Thymus (tissue), 14 donors: ENCODE data around the gene RETN. TPM values are rescaled to one million over a fixed set of nuclear protein-coding genes. Genes with fewer than 3 reads are reported as not detected.

Source experiments
- DNase-seq, 9 donors: peaks; one replicate each; pipeline ENCODE4 v3.0.0-alpha.2; 2013; ENCODE audit warnings: low spot score in 9 of 9, low read depth in 6 of 9, missing footprints in 1 of 9
- H3K27ac ChIP-seq, 2 donors: one replicate each; pipeline ENCODE4 v1.5.1; 2013; ENCODE audit warnings: control low read depth in 1 of 2, low read depth in 1 of 2, low read length in 1 of 2, mild to moderate bottlenecking in 1 of 2, moderate library complexity in 1 of 2
- H3K27me3 ChIP-seq, 2 donors: one replicate each; pipeline ENCODE4 v1.5.1; 2013; ENCODE audit warnings: low read length in 1 of 2; ENCODE audit not compliant: control insufficient read depth in 2 of 2, insufficient read depth in 1 of 2
- H3K36me3 ChIP-seq, 2 donors: one replicate each; pipeline ENCODE4 v1.5.1; 2013; ENCODE audit warnings: low read length in 1 of 2, mild to moderate bottlenecking in 1 of 2, moderate library complexity in 1 of 2; ENCODE audit not compliant: control insufficient read depth in 2 of 2, insufficient read depth in 2 of 2
- H3K4me1 ChIP-seq, 2 donors: one replicate each; pipeline ENCODE4 v1.5.1; 2013; ENCODE audit warnings: low read length in 2 of 2; ENCODE audit not compliant: control insufficient read depth in 2 of 2, insufficient read depth in 2 of 2
- H3K4me3 ChIP-seq, 2 donors: one replicate each; pipeline ENCODE4 v1.5.1; 2013; ENCODE audit warnings: low read length in 2 of 2, control low read depth in 1 of 2, mild to moderate bottlenecking in 1 of 2
- H3K9me3 ChIP-seq, 2 donors: one replicate each; pipeline ENCODE4 v1.5.1; 2013; ENCODE audit warnings: low read length in 1 of 2, mild to moderate bottlenecking in 1 of 2; ENCODE audit not compliant: control insufficient read depth in 2 of 2, insufficient read depth in 1 of 2
- WGBS: extraction: QIAGEN DNeasy Blood & Tissue Kit; methylation state at CpG from one replicate; pipeline ENCODE4 v1.1.7; 2013; 5-methylcytosine and 5-hydroxymethylcytosine counted together
- long read RNA-seq, 10 donors: transcript quantifications; one replicate each; lab custom pipeline, GENCODE V29; 2026
- polyA plus RNA-seq: library from polyadenylated mRNA; stranded (reverse); fragments of 200-250 nt; gene quantifications from one replicate; pipeline ENCODE4 v1.2.3, GENCODE V29; 2013
- total RNA-seq: library from RNA; stranded (reverse); fragments of 120-200 nt; gene quantifications from one replicate; pipeline ENCODE4 v1.2.4, GENCODE V29; 2013
- donor health status: healthy.

The RETN gene
- total RNA-seq (9.5 TPM), polyA plus RNA-seq (33.1 TPM)
- long read RNA-seq, donor 1 = 0 reads
- long read RNA-seq, donor 2, partial matches to known transcripts = 0 of 1 reads
- long read RNA-seq, donor 2, other reads (novel, unspliced or antisense) = 0 of 1 reads
- long read RNA-seq, donor 3, transcript RETN-201 (4 exons, 520 nt) = major isoform, 6 of 6 reads
- long read RNA-seq, donor 3, partial matches to known transcripts = 0 of 6 reads
- long read RNA-seq, donor 3, other reads (novel, unspliced or antisense) = 0 of 6 reads
- long read RNA-seq, donor 4, partial matches to known transcripts = 0 of 4 reads
- long read RNA-seq, donor 4, other reads (novel, unspliced or antisense) = 0 of 4 reads
- long read RNA-seq, donor 5, transcript RETN-201 (4 exons, 520 nt) = major isoform, 17 of 17 reads
- long read RNA-seq, donor 5, partial matches to known transcripts = 0 of 17 reads
- long read RNA-seq, donor 5, other reads (novel, unspliced or antisense) = 0 of 17 reads
- long read RNA-seq, donor 6, partial matches to known transcripts = 0 of 4 reads
- long read RNA-seq, donor 6, other reads (novel, unspliced or antisense) = 0 of 4 reads
- long read RNA-seq, donor 7, transcript RETN-201 (4 exons, 520 nt) = major isoform, 5 of 5 reads
- long read RNA-seq, donor 7, partial matches to known transcripts = 0 of 5 reads
- long read RNA-seq, donor 7, other reads (novel, unspliced or antisense) = 0 of 5 reads
- long read RNA-seq, donor 8, partial matches to known transcripts = 0 of 4 reads
- long read RNA-seq, donor 8, other reads (novel, unspliced or antisense) = 0 of 4 reads
- long read RNA-seq, donor 9, partial matches to known transcripts = 0 of 3 reads
- long read RNA-seq, donor 9, other reads (novel, unspliced or antisense) = 0 of 3 reads
- long read RNA-seq, donor 10, partial matches to known transcripts = 0 of 1 reads
- long read RNA-seq, donor 10, other reads (novel, unspliced or antisense) = 0 of 1 reads

GRCh38 chr19:7668842-7669241 is at the start of gene RETN:
TSS of gene RETN (plus strand) at chr19:7669049. CDS start at chr19:7669327, 278 bp downstream.
- 47% methylated on average over 9 of the region's 9 CpGs for WGBS
- H3K27me3 ChIP-seq = peaks cover 5 to 32% of the 10 kb centered on the region in 2 donors
- peaks cover 14 to 28% of the 10 kb centered on the region in 2 donors for H3K4me1 ChIP-seq
- H3K4me3 ChIP-seq = peak within 1 kb of the TSS; percentile 44 to 49
- H3K36me3 ChIP-seq = no peaks in the 10 kb centered on the region
- peak within 1 kb of the TSS in 1 of 2 donors; percentile 26 for H3K27ac ChIP-seq
- peaks cover 0 to 9% of the 10 kb centered on the region in 2 donors for H3K9me3 ChIP-seq
- DNase-seq = peak in 1 of 9 donors; percentile 54

DNA sequence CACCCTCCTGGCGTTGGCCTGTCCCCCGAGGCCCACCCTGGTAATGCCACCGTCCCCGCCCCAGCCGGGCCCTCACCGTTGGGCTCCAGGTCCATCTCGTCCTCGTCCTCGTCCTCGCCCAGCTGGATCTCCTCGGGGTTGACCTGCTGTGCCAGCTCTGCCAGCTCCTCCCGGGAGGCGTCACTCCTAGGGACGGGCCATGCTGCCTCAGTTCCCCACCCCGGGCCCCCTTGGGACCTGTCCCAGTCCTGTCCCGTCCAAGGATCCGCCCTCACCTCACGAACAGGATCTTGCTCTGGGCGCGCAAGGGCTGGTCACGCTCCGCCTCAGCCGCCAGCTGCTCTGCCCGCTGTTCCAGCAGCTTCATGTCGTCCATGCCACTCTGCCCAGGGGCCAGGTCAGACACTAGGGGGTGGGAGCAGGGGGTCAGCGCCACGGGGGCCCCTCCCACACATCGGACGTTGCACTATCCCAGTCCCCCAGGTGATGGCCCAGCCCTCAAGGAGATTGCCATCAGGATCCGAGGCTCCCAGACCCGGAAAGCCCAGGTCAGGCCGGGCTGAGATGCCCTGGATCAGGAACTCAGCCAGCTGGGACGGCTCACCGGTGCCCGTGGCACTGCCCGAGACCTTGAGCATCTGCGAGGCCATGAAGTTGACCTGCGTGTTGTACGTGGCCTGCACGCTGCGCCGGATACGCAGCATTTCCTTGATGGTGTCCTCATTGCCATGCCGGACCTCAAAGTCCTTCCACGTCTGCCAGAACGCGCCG is 49.0 kb upstream of the RETN start:
- DNase-seq = no peak
- no peaks in the 10 kb centered on the region for H3K4me1 ChIP-seq
- H3K27ac ChIP-seq = no peak overlapping the region
- H3K27me3 ChIP-seq = no peaks in the 10 kb centered on the region
- H3K9me3 ChIP-seq = peaks cover 0 to 3% of the 10 kb centered on the region in 2 donors
- WGBS = 98% methylated on average over 48 of the region's 48 CpGs
- H3K4me3 ChIP-seq = no peak overlapping the region
- H3K36me3 ChIP-seq = peaks cover 58 to 76% of the 10 kb centered on the region in 2 donors

DNA sequence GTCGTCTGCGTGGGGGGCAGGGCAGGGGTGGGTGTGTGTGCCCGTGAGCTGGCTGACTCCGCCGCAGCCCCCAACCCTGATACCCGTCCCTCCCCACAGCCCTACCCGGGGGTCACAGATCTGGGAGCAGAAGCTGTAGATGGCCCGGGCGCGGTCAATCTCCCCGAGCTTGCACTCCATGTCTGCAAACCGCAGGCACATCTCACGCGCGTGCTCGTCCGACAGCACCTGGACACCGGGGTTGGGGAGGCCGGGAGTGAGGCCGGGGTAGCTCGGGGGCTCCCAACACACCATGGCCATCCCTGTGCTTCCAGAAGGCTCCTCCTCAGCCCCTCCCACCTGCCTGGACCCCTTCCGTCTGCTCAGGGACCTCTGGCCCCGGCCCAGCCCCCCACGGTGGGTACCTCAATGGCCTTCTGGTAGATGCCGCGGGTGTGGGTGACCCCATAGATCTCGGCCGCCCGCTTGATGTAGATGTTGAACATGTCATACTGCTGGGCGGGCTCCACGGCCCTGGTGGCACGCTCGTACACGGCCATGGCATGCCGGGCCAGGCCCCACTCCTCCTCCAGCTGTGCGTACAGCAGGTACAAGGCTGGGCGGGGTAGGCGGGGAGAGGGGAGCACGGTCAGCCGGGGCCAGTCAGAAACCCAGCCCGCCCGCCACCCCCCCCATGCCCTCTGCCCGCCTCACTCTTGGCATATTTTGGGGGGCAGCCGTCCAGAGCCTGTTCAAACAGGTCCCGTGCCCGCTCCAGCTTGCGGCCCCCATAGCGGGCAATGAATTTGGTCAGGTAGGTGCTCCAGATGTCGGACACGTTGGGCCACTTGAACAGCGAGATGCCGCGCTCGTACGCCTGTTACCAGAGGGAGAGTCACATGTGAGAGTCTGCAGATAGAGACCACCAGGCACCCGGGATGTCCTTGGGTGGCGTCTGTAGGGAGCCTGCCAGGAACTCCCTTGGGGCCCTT is 48.1 kb upstream of the RETN start:
- H3K9me3 ChIP-seq = peaks cover 0 to 3% of the 10 kb centered on the region in 2 donors
- no peak for DNase-seq

DNA sequence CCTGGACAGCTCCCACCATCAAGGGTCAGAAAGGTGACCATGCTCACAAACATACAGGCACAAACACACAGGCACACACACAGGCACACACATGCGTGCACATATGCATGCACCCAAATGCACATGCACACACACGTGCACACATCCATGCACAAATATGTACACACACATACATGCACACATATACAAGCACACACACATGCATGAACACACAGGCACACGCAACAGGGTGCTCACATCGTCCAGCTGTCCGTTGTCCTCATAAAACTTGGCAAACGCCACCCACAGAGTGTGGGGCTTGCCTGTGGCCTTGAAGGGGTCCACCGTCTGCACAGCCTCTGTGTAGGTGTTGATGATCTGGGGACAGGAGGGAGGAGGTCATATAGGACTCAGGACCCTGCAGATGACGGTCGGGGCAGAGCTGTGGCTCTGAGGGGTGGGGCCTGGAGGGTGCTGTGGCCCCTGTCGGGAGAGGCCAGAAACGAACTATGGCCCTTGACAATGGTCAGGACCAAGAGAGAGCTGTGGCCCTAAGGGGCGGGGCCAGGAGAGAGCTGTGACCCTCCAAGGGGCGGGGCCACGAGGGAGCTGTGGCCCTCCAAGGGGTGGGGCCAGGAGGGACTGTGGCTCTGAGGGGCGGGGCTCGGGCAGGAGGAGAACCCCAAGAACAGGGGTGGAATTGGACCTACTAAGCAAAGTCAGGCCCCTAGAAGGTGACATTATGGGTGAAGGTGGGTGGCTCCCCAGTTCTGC is 45.7 kb upstream of the RETN start:
- no peak overlapping the region for H3K4me3 ChIP-seq
- H3K9me3 ChIP-seq = peaks cover 0 to 2% of the 10 kb centered on the region in 2 donors
- H3K36me3 ChIP-seq = peaks cover 75 to 94% of the 10 kb centered on the region in 2 donors
- DNase-seq = no peak
- 96% methylated on average over 16 of the region's 16 CpGs for WGBS
- no peaks in the 10 kb centered on the region for H3K27me3 ChIP-seq
- H3K4me1 ChIP-seq = peaks cover 2 to 6% of the 10 kb centered on the region in 2 donors
- no peak overlapping the region for H3K27ac ChIP-seq

More for the DNA sequence above, 48.1 kb upstream of the RETN start:
- Histone ChIP-seq H3K27me3 (no peaks in the 10 kb centered on the region), H3K27ac (no peak overlapping the region), H3K4me3 (no peak overlapping the region), H3K36me3 (peaks cover 60 to 84% of the 10 kb centered on the region in 2 donors), H3K4me1 (no peaks in the 10 kb centered on the region)
- WGBS = 98% methylated on average over 57 of the region's 57 CpGs

DNA sequence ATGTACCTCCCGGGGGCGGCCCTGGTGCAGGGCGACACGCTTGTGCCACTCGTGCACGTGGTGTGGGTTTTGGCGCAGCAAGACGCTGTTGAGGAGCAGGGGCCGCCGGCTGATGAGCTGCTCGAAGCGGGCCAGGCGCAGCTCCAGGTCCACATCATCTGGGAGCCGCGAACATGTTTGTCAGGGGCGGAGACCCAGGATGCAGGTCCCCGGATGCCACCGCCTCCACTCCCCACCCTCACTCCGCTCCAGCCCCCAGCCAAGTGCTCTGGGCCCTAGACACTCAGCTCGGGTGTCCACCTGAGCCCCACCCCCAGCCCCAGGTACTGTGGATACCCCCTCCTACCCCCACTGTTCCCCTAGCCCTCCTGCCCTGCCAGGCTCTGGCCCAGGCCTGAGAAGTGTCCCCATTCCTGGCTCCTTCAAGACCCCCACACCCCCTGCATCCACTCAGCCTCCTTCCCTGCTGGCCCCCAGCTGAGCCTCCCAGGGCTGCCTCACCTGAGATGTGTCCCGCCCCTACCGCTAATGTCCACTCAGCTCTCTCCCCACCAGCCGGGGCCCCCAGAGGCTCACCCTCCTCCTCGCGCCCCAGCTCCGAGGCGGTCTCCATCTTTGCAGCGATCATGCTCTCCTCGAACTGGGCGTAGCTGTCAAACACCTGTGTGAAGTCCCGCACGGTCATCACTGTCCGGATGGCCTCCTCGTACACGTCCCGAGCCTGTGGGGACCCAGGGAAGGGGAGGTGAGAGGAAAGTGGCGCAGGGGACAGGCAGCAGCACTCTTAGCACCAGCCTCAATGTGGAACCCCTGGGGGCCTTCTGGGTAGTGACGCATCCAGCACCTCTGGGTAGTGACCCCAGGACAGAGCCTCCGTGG is 44.9 kb upstream of the RETN start:
- no peak for DNase-seq
- WGBS = 98% methylated on average over 39 of the region's 39 CpGs
- H3K4me3 ChIP-seq = no peak overlapping the region
- H3K4me1 ChIP-seq = peaks cover 9 to 14% of the 10 kb centered on the region in 2 donors
- peaks cover 69 to 88% of the 10 kb centered on the region in 2 donors for H3K36me3 ChIP-seq
- peaks cover 0 to 2% of the 10 kb centered on the region in 2 donors for H3K9me3 ChIP-seq
- no peak overlapping the region for H3K27ac ChIP-seq
- H3K27me3 ChIP-seq = no peaks in the 10 kb centered on the region

GRCh38 chr19:7624810-7625209 is 44.0 kb upstream of the RETN start:
- peaks cover 9 to 14% of the 10 kb centered on the region in 2 donors for H3K4me1 ChIP-seq
- no peaks in the 10 kb centered on the region for H3K27me3 ChIP-seq
- WGBS = 97% methylated on average over 17 of the region's 17 CpGs
- no peak overlapping the region for H3K27ac ChIP-seq
- H3K9me3 ChIP-seq = peaks cover 2 to 3% of the 10 kb centered on the region in 2 donors
- no peak overlapping the region for H3K4me3 ChIP-seq
- H3K36me3 ChIP-seq = peaks cover 62 to 80% of the 10 kb centered on the region in 2 donors
- DNase-seq = no peak

GRCh38 chr19:7625763-7626372 is 43.0 kb upstream of the RETN start:
- Histone ChIP-seq H3K4me1 (peaks cover 18 to 24% of the 10 kb centered on the region in 2 donors), H3K27ac (no peak overlapping the region), H3K27me3 (no peaks in the 10 kb centered on the region), H3K36me3 (peaks cover 51 to 69% of the 10 kb centered on the region in 2 donors), H3K4me3 (no peak overlapping the region), H3K9me3 (peaks cover 2 to 3% of the 10 kb centered on the region in 2 donors)
- WGBS = 98% methylated on average over 34 of the region's 34 CpGs
- DNase-seq = no peak
